Activated CD4-positive, alpha-beta T cell treated with anti-CD3 and anti-CD28 coated beads for 1 hour (primary cell): Measurements from ENCODE around the gene FHL3.

Experiments
- DNase-seq: peaks from one replicate; pipeline ENCODE4 v3.0.0-alpha.2; 2020

FHL3 gene

GRCh38 chr1:38012363-38013226, 7.3 kb upstream of the FHL3 start, which contains the start of gene UTP11:
UTP11 (plus strand) TSS chr1:38012734; CDS start chr1:38012803, 69 bp downstream.
- peak; percentile 81 for DNase-seq

- no peak for DNase-seq
These were observed 4.5 kb upstream of the FHL3 start for GRCh38 chr1:38009841-38010180.

- no peak for DNase-seq
These were observed 4.0 kb upstream of the FHL3 start for GRCh38 chr1:38009088-38009840.

- no peak for DNase-seq
These were observed 904 bp upstream of the FHL3 start for GRCh38 chr1:38006008-38006828.

- DNase-seq, result no peak
These were observed 818 bp downstream of the FHL3 start for GRCh38 chr1:38004284-38005108.

- DNase-seq, result no peak
These were observed 1.8 kb downstream of the FHL3 start for GRCh38 chr1:38003261-38004250.

- no peak for DNase-seq
These were observed 4.5 kb downstream of the FHL3 start for GRCh38 chr1:38000529-38001455.

GRCh38 chr1:38000233-38000528, 5.1 kb downstream of the FHL3 start:
- no peak for DNase-seq

GRCh38 chr1:37999430-38000232, 5.7 kb downstream of the FHL3 start:
- no peak for DNase-seq

GRCh38 chr1:37998913-37999429, 6.3 kb downstream of the FHL3 start:
- no peak for DNase-seq

GRCh38 chr1:37998089-37998808, 7.1 kb downstream of the FHL3 start:
- no peak for DNase-seq

- no peak for DNase-seq
These were observed 7.8 kb downstream of the FHL3 start for GRCh38 chr1:37997256-37998088.

- DNase-seq, result no peak
These were observed 9.5 kb downstream of the FHL3 start for GRCh38 chr1:37995751-37996345.

GRCh38 chr1:37994886-37995566, 10.3 kb downstream of the FHL3 start:
- no peak for DNase-seq

GRCh38 chr1:37989361-37989930, 15.9 kb downstream of the FHL3 start:
- no peak for DNase-seq

- DNase-seq, result no peak
These were observed 17.6 kb downstream of the FHL3 start for GRCh38 chr1:37987679-37988078.
